ENCODE results near the gene FLOT1.

The FLOT1 gene

GRCh38 chr6:30781395-30781742, 38.9 kb upstream of the FLOT1 start:
- H3K4me3 ChIP-seq (ENCODE audit: low read length), result no peak overlapping the region
- TF ChIP-seq CTCF (IDR thresholded peaks at IDR 0.05; ENCODE audit: insufficient read depth, low read depth, low read length, missing control alignments), result no peak
- DNase-seq (ENCODE audit: low read depth), result peak; percentile 87

GRCh38 chr6:30780642-30780920, 38.1 kb upstream of the FLOT1 start:
- H3K4me3 ChIP-seq (ENCODE audit: low read length), result no peak overlapping the region
- no peak for DNase-seq (ENCODE audit: low read depth)

GRCh38 chr6:30779850-30780641, 37.6 kb upstream of the FLOT1 start:
- no peak for TF ChIP-seq CTCF (IDR thresholded peaks at IDR 0.05; ENCODE audit: insufficient read depth, low read depth, low read length, missing control alignments)
- peak; percentile 52 for DNase-seq (ENCODE audit: low read depth)
- H3K4me3 ChIP-seq (ENCODE audit: low read length), result no peak overlapping the region

More at GRCh38 chr6:30780642-30780920, 38.1 kb upstream of the FLOT1 start:
- TF ChIP-seq CTCF (IDR thresholded peaks at IDR 0.05; ENCODE audit: insufficient read depth, low read depth, low read length, missing control alignments), result no peak

- TF ChIP-seq CTCF (IDR thresholded peaks at IDR 0.05; ENCODE audit: insufficient read depth, low read depth, low read length, missing control alignments), result no peak
- H3K4me3 ChIP-seq (ENCODE audit: low read length), result no peak overlapping the region
- no peak for DNase-seq (ENCODE audit: low read depth)
These were observed 35.6 kb upstream of the FLOT1 start for GRCh38 chr6:30778001-30778635.

- no peak for DNase-seq (ENCODE audit: low read depth)
- TF ChIP-seq CTCF (IDR thresholded peaks at IDR 0.05; ENCODE audit: insufficient read depth, low read depth, low read length, missing control alignments), result no peak
- no peak overlapping the region for H3K4me3 ChIP-seq (ENCODE audit: low read length)
These were observed 34.6 kb upstream of the FLOT1 start for GRCh38 chr6:30777155-30777485.

- no peak for TF ChIP-seq CTCF (IDR thresholded peaks at IDR 0.05; ENCODE audit: insufficient read depth, low read depth, low read length, missing control alignments)
- no peak for DNase-seq (ENCODE audit: low read depth)
These were observed 34.1 kb upstream of the FLOT1 start for GRCh38 chr6:30776390-30777154.

More at GRCh38 chr6:30776390-30777154, 34.1 kb upstream of the FLOT1 start:
- no peak overlapping the region for H3K4me3 ChIP-seq (ENCODE audit: low read length)
